Forelimb muscle (tissue), 1 donor: ENCODE measurements around the gene CHRNA4. TPM values are rescaled to one million over a fixed set of nuclear protein-coding genes. Genes with fewer than 3 reads are reported as not detected.
A peak's percentile ranks its signal among the peaks of the same experiment; 100 is the strongest.
"Not testable (repeated sequence)": the region's sequence is repeated elsewhere in the genome, so short reads cannot be mapped to it uniquely, and the experiment has no call there.

ENCODE experiments used
- DNase-seq: peaks from one replicate; pipeline ENCODE4 v3.0.0-alpha.2; 2013; ENCODE audit warnings: low read depth
- polyA plus RNA-seq: library from polyadenylated mRNA; unstranded; fragments of 120-200 nt; gene quantifications from one replicate; pipeline ENCODE4 v1.2.1, GENCODE V29; 2013; ENCODE audit not compliant: insufficient read length

The CHRNA4 gene
- polyA plus RNA-seq, 1 donor, result 0.46 TPM

- DNase-seq, result no peak
These were observed 50.7 kb downstream of the CHRNA4 start for GRCh38 chr20:63310265-63310991.

DNA sequence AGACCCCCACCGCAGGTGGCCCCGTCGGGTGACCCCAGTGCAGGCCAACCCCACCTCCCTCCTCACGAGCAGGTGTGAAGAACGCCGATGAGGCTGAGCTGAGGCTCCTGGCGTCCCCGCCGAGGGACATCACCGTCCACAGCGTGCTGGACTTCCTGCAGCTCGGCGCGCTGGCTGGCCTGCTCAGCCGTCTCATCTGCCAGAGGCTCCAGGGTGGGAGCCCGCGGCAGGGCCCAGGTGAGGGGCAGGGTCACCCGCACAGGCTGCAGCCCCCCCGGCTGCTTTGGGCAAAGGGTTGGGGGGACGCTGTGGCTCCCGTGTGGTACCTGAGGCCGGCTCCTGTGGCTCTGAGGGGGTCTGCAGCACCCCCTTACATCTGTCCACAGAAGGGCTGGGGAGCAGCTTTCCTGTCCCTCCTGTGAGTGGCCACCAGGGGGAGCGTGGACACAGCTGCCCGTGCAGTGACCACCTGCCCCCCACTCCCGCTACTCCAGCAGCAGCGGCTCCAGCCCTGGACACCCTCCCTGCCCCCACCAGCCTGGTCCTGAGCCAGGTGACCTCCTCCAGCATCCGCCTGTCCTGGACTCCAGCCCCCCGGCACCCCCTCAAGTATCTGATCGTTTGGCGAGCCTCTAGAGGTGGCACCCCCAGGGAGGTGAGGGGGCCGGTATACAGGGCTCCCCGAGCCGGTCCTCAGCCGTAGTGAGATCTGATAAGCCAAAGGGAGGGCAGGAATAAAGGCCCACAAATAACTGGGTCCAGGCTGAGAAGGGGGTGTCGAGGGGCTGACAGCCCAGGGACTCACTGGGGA lies 51.7 kb downstream of the CHRNA4 start:
- DNase-seq, result peak; percentile 16

- DNase-seq, result no peak
These were observed 52.8 kb downstream of the CHRNA4 start for GRCh38 chr20:63308218-63308911.

GRCh38 chr20:63307538-63308217 lies 53.5 kb downstream of the CHRNA4 start:
- DNase-seq, result no peak

GRCh38 chr20:63306673-63307537 lies 54.2 kb downstream of the CHRNA4 start:
- DNase-seq, result no peak

DNA sequence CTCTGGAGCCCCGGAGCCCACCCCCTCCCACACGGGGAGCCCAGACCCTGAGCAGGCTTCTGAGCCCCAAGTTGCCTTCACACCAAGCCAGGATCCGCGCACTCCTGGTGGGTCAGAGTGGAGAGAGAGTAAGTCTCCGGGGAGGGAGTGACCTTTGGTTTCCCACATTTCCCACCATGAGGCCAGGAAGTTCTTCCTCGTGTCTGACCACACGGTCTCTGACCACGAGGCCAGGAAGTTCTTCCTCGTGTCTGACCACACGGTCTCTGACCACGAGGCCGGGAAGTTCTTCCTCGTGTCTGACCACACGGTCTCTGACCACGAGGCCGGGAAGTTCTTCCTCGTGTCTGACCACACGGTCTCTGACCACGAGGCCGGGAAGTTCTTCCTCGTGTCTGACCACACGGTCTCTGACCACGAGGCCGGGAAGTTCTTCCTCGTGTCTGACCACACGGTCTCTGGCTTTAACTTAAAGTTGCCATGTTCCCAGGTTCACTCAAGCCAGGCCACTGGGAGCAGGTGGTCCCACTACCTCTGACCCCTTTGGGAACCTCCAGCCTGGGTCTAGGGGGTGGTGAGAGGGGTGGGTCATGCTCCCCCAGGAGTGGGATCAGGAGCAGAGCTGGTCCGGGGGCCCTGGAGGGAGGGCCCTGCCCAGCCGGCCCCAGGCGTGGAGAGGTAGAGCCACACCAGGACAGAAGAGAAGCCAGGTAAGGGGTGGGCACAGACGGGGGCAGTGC lies 55.0 kb downstream of the CHRNA4 start:
- not testable (repeated sequence) for DNase-seq

- no peak for DNase-seq
These were observed 55.8 kb downstream of the CHRNA4 start for GRCh38 chr20:63305393-63305792.

DNA sequence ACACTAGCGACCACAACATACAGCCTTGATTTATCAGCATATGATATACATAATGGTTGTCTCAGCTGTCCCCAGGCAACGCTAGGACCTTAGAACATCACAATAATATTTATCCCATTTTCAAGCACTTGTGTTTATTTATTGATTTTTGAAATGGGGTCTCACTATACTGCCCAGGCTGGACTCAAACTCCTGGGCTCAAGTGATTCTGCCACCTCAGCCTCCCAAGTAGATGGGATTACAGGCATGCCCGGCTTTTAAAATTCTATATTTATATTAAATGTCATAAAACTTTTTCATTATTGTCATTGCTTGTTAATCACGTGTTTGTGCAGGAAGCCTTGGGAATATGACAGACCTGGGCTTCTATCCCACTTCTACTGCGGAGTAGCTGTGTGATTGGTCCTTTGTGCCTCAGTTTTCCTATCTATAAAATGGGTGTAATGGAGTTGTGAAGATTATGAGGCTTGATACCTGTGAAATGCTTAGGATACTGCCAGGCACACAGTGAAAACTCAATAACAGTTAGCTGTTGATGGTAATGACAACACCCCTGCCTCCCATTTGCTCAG lies 58.0 kb downstream of the CHRNA4 start:
- DNase-seq, result no peak

DNA sequence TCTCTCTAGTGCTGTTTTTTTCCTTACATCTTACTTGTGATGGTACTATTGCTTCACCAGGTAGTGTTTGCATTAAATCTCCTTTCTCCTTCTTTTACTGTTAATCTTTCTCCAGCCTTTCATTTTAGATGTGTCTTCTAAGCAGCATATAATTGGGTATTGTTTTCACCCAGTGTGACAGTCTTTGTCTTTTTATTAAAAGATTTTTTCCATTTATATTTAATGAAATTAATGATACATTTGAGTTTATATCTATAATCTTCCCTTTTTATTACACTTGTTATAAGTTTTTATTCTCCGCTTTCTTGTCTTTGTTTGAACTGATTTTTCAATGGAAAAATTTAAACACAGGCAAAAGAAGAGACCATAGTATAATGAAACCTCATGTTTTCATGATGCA lies 59.5 kb downstream of the CHRNA4 start:
- no peak for DNase-seq

- no peak for DNase-seq
These were observed 62.3 kb downstream of the CHRNA4 start for GRCh38 chr20:63298731-63299312.

GRCh38 chr20:63297796-63298572 lies 63.2 kb downstream of the CHRNA4 start:
- no peak for DNase-seq

DNA sequence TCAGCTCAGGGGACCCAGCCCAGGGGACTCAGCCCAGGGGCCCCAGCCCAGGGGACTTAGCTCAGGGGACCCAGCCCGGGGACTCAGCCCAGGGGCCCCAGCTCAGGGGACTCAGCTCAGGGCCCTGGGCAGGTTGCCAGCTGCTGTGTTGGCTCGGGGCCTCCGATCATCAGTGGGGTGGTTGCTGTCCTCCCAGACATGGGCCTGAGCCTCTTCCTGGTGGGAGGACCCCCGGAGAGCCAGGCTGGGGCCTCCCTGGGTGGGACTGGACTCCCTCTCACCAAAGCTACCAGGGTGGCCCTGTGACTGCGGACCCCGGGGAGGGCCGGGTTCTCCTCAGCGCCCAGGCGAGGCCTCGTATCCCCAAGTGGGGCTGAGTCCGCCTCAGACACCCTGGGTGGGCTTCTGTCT lies 63.8 kb downstream of the CHRNA4 start:
- DNase-seq, result no peak

- no peak for DNase-seq
These were observed 64.4 kb downstream of the CHRNA4 start for GRCh38 chr20:63296531-63297299.

DNA sequence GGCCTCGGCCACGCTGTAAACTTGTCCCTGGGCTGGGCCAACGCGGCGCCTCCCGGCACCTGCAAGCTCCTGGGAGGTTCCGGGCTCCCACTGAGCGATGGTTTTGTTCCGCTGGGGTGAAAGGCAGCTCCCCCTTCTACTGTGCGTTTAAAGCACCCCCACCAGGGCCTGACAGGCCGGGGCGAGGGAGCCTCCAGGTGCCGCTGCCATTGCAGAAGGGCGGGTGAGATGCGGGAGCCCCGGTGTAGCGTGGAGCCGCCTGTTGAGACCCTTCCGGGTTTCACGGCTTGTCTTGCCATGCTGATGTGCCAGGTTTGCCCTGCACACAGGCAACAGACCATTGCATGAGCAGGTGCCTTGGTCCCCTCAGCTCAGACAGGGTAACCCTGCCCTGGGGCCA lies 65.3 kb downstream of the CHRNA4 start:
- DNase-seq, result no peak

DNA sequence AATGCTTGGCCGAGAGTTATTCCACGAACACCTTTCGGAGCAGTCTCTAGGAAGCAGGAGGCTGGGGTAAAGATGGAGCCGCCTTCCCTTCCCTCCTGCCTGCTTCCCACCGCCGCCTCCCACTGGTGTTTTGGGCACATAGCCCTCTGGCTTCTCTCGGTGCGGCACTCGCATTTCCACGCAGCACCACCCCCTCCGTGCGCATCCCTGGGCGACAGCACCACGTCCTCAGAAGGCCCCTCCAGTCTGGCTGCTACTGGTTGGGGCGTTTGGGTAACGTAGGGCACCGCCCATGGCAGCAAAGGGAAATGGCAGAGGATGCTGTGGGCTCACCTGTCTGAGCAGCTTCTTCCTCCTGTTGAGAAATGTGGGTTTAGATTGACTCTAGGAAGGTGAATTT lies 65.7 kb downstream of the CHRNA4 start:
- DNase-seq, result no peak

GRCh38 chr20:63295018-63295417 lies 66.1 kb downstream of the CHRNA4 start:
- no peak for DNase-seq

GRCh38 chr20:63294536-63294900 lies 66.6 kb downstream of the CHRNA4 start:
- DNase-seq, result no peak
